IPS-18a (cell line): ENCODE results near the gene TBX5.

ENCODE experiments used
- H3K27ac ChIP-seq: one replicate; pipeline ENCODE4 v1.5.1; 2013; ENCODE audit warnings: low read length
- H3K27me3 ChIP-seq: one replicate; pipeline ENCODE4 v1.6.1; 2013; ENCODE audit warnings: mild to moderate bottlenecking, low read length; ENCODE audit not compliant: control insufficient read depth, insufficient read depth
- H3K36me3 ChIP-seq: one replicate; pipeline ENCODE4 v1.6.1; 2013; ENCODE audit warnings: low read depth, low read length; ENCODE audit not compliant: control insufficient read depth
- H3K4me1 ChIP-seq: one replicate; pipeline ENCODE4 v1.6.1; 2013; ENCODE audit warnings: low read depth, low read length; ENCODE audit not compliant: control insufficient read depth
- H3K4me3 ChIP-seq: one replicate; pipeline ENCODE4 v1.5.1; 2013; ENCODE audit warnings: low read length
- H3K9ac ChIP-seq: one replicate; pipeline ENCODE4 v1.6.1; 2013; ENCODE audit warnings: mild to moderate bottlenecking, low read length, moderate library complexity
- H3K9me3 ChIP-seq: one replicate; pipeline ENCODE4 v1.6.1; 2013; ENCODE audit warnings: low read depth, low read length; ENCODE audit not compliant: control insufficient read depth

Gene TBX5

GRCh38 chr12:114403011-114403689, 2.8 kb downstream of the TBX5 start:
- Histone ChIP-seq H3K4me3 (no peak overlapping the region), H3K36me3 (no peaks in the 10 kb centered on the region), H3K4me1 (peaks cover 26% of the 10 kb centered on the region), H3K27me3 (peaks cover 100% of the 10 kb centered on the region), H3K9me3 (no peaks in the 10 kb centered on the region), H3K9ac (no peak overlapping the region), H3K27ac (no peak overlapping the region)

GRCh38 chr12:114402084-114402717, 3.7 kb downstream of the TBX5 start:
- no peak overlapping the region for H3K27ac ChIP-seq
- peaks cover 26% of the 10 kb centered on the region for H3K4me1 ChIP-seq
- no peak overlapping the region for H3K4me3 ChIP-seq
- H3K9ac ChIP-seq = no peak overlapping the region
- peaks cover 100% of the 10 kb centered on the region for H3K27me3 ChIP-seq
- no peaks in the 10 kb centered on the region for H3K36me3 ChIP-seq
- H3K9me3 ChIP-seq = no peaks in the 10 kb centered on the region

GRCh38 chr12:114401328-114402083, 4.4 kb downstream of the TBX5 start:
- peaks cover 26% of the 10 kb centered on the region for H3K4me1 ChIP-seq
- no peaks in the 10 kb centered on the region for H3K36me3 ChIP-seq
- H3K9me3 ChIP-seq = no peaks in the 10 kb centered on the region
- H3K9ac ChIP-seq = no peak overlapping the region
- H3K27me3 ChIP-seq = peaks cover 100% of the 10 kb centered on the region
- H3K4me3 ChIP-seq = no peak overlapping the region
- no peak overlapping the region for H3K27ac ChIP-seq

- Histone ChIP-seq H3K4me1 (peaks cover 28% of the 10 kb centered on the region), H3K27ac (no peak overlapping the region), H3K27me3 (peaks cover 100% of the 10 kb centered on the region), H3K9ac (no peak overlapping the region), H3K4me3 (no peak overlapping the region), H3K36me3 (no peaks in the 10 kb centered on the region), H3K9me3 (no peaks in the 10 kb centered on the region)
Measured at GRCh38 chr12:114400925-114401324, 5.0 kb downstream of the TBX5 start.

- Histone ChIP-seq H3K36me3 (no peaks in the 10 kb centered on the region), H3K4me3 (peak overlapping the region; percentile 15), H3K9me3 (no peaks in the 10 kb centered on the region), H3K27me3 (peaks cover 100% of the 10 kb centered on the region), H3K27ac (no peak overlapping the region), H3K9ac (no peak overlapping the region), H3K4me1 (peaks cover 34% of the 10 kb centered on the region)
Measured at GRCh38 chr12:114400361-114400811, 5.6 kb downstream of the TBX5 start.

- peak overlapping the region; percentile 15 for H3K4me3 ChIP-seq
- H3K9ac ChIP-seq = no peak overlapping the region
- H3K27ac ChIP-seq = no peak overlapping the region
- peaks cover 33% of the 10 kb centered on the region for H3K4me1 ChIP-seq
- H3K27me3 ChIP-seq = peaks cover 100% of the 10 kb centered on the region
- no peaks in the 10 kb centered on the region for H3K36me3 ChIP-seq
- H3K9me3 ChIP-seq = no peaks in the 10 kb centered on the region
Measured at GRCh38 chr12:114399664-114400211, 6.2 kb downstream of the TBX5 start.

- Histone ChIP-seq H3K4me3 (no peak overlapping the region), H3K9ac (no peak overlapping the region), H3K27ac (no peak overlapping the region), H3K36me3 (no peaks in the 10 kb centered on the region), H3K9me3 (no peaks in the 10 kb centered on the region), H3K27me3 (peaks cover 100% of the 10 kb centered on the region), H3K4me1 (peaks cover 30% of the 10 kb centered on the region)
Measured at GRCh38 chr12:114397978-114398881, 7.7 kb downstream of the TBX5 start.

- Histone ChIP-seq H3K9ac (no peak overlapping the region), H3K9me3 (no peaks in the 10 kb centered on the region), H3K4me3 (no peak overlapping the region), H3K4me1 (peaks cover 29% of the 10 kb centered on the region), H3K27me3 (peaks cover 100% of the 10 kb centered on the region), H3K36me3 (no peaks in the 10 kb centered on the region), H3K27ac (no peak overlapping the region)
Measured at GRCh38 chr12:114396869-114397719, 8.8 kb downstream of the TBX5 start.

- no peak overlapping the region for H3K4me3 ChIP-seq
- H3K27me3 ChIP-seq = peaks cover 100% of the 10 kb centered on the region
- H3K9ac ChIP-seq = no peak overlapping the region
- no peak overlapping the region for H3K27ac ChIP-seq
- H3K9me3 ChIP-seq = no peaks in the 10 kb centered on the region
- peaks cover 29% of the 10 kb centered on the region for H3K4me1 ChIP-seq
- H3K36me3 ChIP-seq = no peaks in the 10 kb centered on the region
Measured at GRCh38 chr12:114396153-114396868, 9.6 kb downstream of the TBX5 start.

- Histone ChIP-seq H3K4me1 (peaks cover 34% of the 10 kb centered on the region), H3K27ac (no peak overlapping the region), H3K36me3 (no peaks in the 10 kb centered on the region), H3K9ac (no peak overlapping the region), H3K4me3 (no peak overlapping the region), H3K27me3 (peaks cover 100% of the 10 kb centered on the region), H3K9me3 (no peaks in the 10 kb centered on the region)
Measured at GRCh38 chr12:114395755-114396152, 10.2 kb downstream of the TBX5 start.
